Stimulated activated CD8-positive, alpha-beta memory T cell treated with anti-CD3 and anti-CD28 coated beads, Interleukin-2, amount 100 ng/mL, for 48 hours (primary cell): Measurements from ENCODE around the gene ARHGAP9.

Experiments used
- DNase-seq, 2 donors: peaks; one replicate each; pipeline ENCODE4 v3.0.0-alpha.2; 2020; ENCODE audit warnings: low read depth in 2 of 2

The ARHGAP9 gene

GRCh38 chr12:57491393-57492280 lies 12.0 kb upstream of the ARHGAP9 start:
- no peak for DNase-seq

DNA sequence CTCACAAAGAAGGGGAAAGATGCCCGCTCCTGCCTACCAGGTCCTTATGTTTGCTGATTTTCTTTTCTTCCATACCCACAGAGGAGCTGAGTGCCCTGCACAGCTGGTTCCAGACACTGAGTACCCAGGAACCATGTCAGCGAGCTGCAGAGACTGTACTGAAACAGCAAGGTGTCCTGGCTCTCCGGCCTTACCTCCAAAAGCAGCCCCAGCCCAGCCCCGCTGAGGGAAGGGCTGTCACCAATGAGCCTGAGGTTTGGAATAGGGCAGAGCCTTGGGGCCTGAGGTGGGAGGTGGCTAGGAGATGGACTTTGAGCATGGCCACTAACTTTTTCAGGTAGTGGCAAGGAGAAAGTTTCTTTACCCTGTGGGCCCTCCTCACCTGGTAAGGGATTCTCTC lies 10.5 kb upstream of the ARHGAP9 start:
- no peak for DNase-seq

DNA sequence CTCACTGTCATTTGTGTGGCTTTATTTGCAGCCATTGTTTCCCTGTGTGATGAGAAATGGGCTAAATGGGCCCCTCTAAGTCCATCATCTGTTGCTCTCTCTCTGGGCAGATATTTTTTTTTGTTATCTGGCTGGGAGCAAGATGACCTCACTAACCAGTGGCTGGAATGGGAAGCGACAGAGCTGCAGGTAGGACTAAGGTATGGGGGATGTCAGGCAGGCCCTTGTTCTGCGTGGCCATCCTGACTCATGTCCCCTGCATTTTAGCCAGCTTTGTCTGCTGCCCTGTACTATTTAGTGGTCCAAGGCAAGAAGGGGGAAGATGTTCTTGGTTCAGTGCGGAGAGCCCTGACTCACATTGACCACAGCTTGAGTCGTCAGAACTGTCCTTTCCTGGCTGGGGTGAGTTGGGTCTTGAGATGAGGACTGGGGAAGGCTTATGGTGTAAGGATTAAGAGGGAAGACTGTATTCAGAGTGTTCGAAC lies 9.5 kb upstream of the ARHGAP9 start:
- DNase-seq, result no peak

DNA sequence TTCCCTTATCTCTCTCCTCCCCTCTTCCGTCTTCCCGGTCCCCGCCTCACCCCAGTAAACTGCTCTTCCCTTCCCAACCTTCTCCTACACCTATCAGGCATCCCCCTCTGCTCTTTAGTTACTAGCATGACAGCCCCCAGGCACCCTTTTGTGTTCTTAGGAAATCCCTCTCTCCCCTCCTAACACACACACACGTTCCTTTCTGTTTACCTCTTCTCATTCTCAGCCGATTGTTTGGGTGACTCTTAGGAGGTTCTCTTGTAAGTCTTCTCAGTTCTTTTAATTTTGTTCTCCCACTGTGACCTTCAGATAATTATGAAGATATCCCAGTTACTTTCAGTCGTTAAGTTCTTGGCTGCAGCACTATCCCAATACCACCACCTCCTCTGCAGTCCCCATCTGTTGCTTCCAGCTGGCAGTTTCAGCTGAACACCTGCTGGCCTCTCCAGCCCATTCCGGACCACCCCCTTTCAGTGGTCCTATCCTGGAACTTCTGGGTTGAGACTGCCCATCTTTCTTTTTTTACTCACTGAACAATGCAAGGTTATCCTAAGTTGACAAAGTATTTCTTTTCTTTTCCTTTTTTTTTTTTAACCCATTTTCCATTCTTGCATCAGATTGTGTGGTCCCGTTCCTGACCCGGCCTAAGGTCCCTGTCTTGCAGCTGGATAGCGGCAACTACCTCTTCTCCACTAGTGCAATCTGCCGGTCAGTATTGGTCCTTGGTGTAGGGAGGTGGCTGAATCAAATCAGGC lies 8.9 kb upstream of the ARHGAP9 start:
- no peak for DNase-seq

DNA sequence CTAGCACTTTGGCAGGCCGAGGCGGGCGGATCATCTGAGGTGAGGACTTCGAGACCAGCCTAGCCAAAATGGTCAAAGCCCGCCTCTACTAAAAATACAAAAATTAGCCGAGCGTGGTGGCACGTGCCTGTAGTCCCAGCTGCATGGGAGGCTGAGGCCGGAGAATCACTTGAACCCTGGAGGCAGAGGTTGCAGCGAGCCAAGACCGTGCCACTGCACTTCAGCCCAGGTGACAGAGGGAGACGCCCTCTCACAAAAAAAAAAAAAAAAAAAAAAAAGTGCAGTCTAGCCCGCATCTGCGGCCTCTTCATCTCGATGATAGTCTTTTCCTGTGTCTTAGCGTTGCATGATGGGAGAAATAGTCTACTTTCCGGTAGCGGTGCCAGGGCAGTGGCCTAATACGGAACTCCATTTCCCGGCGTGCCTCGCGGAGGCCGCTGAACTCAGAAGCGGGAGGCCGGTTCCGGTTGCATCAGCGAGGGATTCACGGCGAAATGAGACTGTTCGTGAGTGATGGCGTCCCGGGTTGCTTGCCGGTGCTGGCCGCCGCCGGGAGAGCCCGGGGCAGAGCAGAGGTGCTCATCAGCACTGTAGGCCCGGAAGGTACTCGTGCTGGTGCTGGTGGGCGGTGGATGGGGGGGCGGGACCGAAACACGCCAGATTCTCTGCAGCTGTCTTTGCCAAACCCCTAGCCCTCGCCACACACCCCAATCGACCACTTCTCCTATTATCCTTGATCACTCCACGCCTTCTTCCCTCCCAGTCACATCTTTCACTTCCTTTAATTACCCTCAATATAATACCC lies 8.1 kb upstream of the ARHGAP9 start, which contains the start of gene MARS1:
Gene MARS1 (plus strand): TSS at position 472 of the 805 bp plus-strand sequence. CDS start 23 bp downstream, at position 495.
- DNase-seq, result peak; percentile 83 to 87

GRCh38 chr12:57487055-57487596 lies 7.5 kb upstream of the ARHGAP9 start:
- DNase-seq, result no peak

- no peak for DNase-seq
These were observed 6.0 kb upstream of the ARHGAP9 start for GRCh38 chr12:57485695-57486094.

GRCh38 chr12:57483466-57483865 lies 3.8 kb upstream of the ARHGAP9 start:
- DNase-seq, result no peak

DNA sequence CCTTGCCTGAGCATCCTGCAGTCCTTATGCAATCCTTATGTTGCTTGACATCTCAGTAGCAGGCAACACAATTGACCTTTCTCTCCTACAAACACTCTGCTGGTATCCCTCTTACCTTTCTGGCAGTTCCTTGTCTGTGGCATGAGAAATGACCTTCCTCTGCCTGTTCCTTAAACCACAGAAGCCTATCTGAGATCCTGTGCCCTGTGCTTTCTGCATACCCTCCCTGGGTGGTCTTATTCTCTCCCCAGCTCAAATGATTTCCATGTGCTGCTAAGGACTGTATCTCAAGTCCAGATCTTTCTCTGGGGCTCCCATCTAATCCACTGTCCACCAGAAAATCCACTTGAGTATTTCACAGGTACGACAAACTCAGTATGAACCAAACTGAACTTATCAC lies 2.0 kb upstream of the ARHGAP9 start:
- no peak for DNase-seq

GRCh38 chr12:57479043-57479375 lies 657 bp downstream of the ARHGAP9 start:
- no peak for DNase-seq

- no peak for DNase-seq
These were observed 1.7 kb downstream of the ARHGAP9 start for GRCh38 chr12:57477710-57478681.

DNA sequence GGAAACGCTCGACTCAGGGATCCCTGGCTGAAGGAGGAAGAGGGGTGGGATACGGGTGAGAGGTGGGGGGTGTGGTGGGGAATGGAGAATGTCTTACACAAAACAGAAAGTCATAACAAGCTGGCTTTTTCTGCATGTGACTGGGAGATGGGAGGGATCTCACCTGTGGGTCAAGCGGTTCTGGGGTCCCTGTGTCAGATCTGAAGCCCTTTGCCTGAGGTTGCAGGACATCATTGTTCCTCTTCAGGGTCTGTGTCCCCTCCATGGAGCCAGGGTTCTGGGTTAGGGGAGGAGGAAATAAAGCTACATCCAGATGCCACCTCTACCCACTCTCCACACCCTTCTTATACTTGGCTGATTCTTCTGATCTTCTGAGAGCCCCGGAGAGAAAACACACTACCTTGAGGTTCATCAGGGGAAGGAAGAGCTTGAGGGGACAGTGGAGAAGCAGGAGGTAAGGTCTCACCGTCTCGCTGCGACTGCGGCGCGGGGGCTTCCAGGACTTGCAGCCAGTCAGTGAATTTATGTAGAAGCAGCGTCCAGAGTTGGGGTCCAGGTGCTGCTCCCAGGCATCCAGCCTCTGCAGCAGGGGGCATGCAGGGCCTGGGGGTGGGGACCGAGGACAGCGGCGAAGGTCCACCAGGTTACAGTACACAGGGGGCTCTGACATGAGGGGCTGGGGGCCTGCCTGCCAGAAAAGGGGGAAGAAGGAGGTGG lies 2.5 kb downstream of the ARHGAP9 start:
- no peak for DNase-seq

DNA sequence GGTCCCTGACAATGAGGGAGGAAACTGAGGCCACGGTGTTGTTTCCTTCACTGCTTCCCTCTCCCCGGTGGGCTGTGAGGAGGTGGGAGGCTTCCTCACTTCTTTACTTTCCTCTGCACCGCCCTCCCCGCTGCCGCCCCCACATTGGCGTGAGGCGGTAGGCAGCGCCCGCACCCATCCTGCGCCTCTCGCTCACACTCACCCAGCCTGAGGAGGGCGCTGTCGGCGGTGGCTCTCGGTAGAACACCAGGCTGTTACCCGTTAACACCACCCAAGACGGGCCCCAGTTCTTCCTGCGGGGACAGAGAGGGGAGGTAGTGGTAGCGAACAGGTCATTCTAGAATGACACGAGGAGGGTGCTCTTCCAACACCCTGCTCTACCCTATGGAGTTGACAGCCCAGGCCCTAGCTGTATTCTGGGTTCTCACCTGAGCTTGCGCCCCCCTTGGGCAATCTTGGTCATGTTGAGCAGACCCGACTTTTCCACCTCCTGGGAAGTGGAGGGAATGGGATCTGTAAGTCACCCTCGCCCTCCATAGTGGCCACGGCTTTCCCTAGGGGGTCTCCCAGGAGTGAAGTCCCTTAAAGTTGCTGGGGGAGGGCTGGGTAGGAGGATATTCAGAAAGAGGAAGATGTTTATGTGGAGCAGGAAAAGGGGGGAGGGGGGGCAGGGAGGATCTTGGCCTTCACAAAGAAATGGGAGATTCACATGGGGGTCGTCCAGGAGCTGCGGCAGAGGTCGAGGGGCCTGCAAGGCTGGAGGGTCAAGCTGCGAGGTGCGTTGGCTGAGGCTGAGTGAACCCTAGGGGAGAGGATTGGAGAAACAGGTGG lies 3.3 kb downstream of the ARHGAP9 start:
- DNase-seq, result peak; percentile 72 to 74

GRCh38 chr12:57475271-57476161 lies 4.2 kb downstream of the ARHGAP9 start:
- no peak for DNase-seq

- no peak for DNase-seq
These were observed 4.8 kb downstream of the ARHGAP9 start for GRCh38 chr12:57474862-57475261.

DNA sequence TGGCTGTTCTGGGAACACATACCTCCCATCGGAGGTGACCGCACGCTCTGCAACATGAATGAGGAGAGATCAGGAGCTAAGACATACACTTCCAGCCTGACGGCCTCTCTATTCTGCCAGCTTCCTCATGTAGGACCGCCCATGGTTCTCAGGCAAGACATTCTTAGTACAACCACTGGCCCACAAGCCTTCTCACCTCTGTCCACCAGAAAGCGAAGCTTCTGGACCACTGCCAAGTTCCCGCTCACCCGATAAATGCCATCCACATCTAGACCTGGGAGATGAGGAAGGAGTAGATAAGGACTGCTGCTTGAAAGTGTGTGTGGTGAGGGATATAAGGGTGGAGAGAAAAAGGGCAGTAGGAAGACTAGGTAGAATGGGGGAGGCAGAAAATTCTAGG lies 5.2 kb downstream of the ARHGAP9 start:
- no peak for DNase-seq

DNA sequence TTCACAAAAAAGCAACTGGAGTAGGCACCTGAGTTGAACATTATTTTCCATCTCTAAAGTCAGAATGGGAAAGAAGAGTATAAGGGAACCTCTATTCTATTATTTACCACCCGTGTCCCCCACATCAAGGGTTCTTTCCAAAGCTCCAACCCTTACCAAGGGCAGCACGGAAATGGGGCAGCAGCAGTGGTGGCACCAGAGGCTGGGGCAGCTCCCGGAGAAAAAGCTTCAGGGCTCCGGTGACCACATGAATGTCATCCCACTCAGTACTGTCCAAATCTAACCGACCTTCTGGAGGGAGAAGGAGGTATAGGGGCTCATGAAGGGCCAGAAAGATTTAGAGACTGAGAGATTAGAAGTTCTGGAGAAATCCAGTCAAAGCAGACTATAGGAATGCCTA lies 5.8 kb downstream of the ARHGAP9 start:
- no peak for DNase-seq

DNA sequence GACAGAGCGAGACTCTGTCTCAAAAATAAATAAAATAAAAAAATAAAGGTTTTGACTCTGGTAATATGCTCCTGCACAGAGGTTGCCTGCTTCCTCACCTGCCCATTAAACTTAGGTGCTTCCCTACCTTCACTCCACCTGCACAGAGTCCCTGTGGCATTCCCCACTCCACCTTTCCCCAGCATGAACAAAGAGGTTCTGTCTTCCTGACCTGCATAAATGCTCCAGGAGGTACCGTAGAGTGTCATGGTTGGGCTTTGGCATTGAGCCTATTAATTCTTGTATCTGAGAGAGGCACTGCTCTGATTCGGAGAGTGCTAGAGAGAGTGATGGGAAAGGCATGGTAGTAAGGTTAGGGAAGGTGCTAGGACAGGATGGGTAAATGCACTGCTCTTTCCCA lies 6.3 kb downstream of the ARHGAP9 start:
- no peak for DNase-seq
